Measurements from ENCODE around the gene CEP20.

CEP20 gene

DNA sequence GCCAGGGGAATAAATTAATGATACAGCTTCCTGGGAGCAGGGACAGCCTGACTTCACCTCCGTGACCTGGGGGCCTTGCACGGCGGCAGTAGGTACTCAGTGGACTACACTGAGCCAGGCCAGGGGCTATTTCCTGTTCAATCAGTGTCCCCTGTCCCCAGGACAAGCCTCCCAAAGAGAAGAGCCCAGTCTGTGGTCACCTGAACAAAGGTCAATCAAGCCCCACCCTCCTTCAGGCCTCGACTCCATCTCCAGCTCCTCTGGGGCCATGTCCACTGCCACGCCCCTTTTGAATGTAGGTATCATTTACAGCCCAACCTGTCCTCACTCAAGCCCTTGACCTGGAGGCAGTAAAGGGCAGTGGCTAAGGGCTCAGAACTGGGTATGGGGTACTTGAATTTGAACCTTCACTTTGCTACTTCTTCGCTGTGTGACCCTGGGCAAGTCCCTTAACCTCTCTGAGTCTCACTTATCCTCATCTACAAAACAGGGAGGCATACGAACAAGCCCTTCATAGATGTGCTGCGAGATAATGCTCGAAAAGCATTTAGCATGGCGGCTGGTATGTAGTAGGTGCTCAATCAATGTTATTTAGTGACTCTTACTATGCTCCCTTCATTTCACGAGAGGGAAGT is 60.6 kb downstream of the CEP20 start:
- DNase-seq: no peak

DNA sequence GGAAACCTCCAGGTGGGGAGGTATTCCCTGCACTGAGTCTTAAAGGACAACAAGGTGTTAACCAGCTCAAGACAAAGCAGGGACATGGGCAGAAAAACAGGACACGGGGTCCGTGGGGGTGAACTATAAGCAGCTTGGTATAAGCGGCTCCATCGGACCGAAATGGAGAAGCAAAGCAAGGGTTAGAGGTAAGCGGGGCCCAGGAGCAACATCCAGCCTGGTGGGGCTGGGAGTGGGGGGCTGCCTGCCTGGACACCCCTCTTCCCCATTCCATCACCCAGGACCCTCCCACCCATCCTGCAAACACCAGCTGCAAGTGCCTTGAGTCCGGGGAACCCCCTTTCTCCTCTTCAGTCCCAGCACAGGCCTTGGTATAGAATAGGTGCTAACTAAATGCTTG is 61.1 kb downstream of the CEP20 start:
- no peak for DNase-seq

DNA sequence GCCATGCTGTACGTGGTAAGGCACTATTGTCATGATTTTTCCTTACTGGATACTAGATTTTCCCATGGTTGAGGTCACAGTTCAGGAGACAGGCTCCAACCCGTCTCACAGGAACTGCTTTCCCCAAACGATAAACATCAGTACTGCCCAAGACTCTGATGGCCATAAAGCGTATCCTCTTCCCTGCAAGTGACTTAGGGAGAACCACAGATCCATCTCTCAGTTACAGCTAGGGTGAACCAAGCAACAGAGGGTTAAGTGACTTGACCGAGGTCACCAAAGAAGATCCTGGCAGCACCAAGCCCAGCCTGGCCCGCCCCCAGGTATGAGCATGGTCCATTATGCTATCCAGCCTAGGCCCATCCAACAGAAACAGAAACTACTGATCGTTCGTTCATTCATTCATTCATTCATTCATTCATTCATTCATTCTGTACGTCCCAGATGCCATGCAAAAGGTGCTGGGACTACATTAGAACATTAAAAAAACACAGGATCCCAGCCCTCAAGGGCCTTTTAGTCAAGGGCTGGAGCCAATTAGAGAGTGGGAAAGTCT is 62.6 kb downstream of the CEP20 start:
- no peak for DNase-seq

DNA sequence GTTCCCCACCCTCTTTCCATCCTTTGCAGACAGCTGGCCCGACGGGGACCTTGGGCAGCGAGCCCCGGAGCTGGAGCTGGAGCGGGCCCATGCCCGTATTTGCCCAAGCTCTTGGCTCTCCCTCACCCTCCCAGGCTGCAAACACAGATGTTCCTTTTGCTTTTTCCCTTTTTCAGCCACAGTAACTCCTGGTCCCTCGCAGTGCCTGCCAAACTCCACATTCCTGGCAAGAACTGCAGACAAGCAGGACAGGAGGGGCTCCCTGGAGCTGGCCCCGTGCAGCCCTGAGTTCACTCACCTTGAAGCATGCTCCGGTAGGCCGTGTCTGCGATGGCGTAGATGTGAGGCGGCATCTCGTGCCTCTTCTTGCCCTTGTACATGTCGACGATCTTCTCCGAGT is 65.4 kb downstream of the CEP20 start:
- DNase-seq: no peak

DNA sequence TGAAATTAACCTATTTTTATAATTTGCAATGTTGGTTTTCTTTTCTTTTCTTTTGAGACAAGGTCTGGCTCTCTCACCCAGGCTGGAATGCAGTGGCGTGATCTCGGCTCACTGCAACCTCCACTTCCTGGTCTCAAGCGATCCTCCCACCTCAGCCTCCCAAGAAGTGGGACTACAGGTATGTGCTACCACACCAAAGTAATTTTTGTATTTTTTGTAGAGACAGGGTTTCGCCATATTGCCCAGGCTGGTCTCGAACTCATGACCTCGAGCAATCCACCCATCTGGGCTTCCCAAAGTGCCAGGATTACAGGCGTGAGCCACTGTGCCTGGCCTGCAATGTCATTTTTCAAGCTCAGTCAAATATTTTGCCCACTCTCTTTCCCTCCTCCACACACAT is 67.6 kb downstream of the CEP20 start:
- no peak for DNase-seq

DNA sequence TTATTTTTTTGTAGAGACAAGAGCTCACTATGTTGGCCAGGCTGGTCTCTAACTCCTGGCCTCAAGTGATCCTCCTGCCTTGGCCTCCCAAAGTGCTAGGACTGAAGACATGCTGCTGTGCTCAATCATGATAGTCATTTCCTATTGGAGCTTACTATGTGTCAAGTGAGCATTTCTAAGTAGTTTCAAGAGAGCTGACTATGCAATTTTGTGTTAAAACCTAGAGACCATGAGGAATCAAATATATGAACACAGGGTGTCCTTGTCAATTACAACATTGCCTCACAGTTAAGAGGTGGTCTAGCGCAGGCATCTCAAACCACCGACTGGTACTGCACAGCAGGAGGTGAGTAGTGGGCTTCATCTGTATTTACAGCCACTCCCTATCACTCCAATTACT is 69.4 kb downstream of the CEP20 start:
- no peak for DNase-seq

DNA sequence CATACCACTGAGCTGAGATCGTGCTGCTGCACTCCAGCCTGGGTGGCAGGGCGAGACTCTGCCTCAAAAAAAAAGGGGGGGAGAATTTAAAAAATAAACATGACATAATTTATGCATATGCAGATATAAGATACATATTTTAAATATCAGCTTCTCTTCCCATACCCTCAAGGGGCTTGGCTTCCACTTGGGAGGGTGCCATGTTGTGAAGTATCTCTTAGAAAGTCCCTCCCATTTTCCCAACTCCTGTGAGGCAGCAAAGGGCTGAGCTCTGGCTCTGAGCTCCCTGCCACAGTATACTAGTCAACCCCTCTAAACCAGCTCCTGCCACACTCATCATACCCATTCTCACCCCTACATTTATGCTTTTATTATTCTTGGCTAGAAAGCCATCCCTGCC is 71.0 kb downstream of the CEP20 start:
- DNase-seq: no peak

DNA sequence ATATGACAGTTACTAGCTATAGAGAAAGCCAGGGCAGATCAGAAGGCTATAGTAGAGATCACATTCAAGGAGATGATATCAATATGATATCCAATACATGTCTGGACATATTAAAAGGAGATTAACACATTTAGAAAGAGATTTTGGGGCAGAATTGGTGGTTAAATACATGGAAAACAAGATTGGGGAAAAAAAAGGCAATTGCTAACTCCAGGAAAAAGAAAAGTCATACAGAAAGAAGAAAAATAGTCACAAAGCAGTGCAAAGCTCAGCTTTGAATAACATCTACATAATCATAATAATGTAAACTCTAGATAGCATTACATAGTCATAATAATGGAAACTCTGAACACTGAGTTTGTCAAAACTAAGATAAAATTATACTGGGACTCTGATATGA is 72.2 kb downstream of the CEP20 start:
- DNase-seq: no peak

Data from DMS79 (cell line).